ENCODE measurements around the gene G0S2. TPM values are rescaled to one million over a fixed set of nuclear protein-coding genes. Genes with fewer than 3 reads are reported as not detected.

The G0S2 gene
- total RNA-seq, 1 experiment from 2014 or later = 9.0 TPM

DNA sequence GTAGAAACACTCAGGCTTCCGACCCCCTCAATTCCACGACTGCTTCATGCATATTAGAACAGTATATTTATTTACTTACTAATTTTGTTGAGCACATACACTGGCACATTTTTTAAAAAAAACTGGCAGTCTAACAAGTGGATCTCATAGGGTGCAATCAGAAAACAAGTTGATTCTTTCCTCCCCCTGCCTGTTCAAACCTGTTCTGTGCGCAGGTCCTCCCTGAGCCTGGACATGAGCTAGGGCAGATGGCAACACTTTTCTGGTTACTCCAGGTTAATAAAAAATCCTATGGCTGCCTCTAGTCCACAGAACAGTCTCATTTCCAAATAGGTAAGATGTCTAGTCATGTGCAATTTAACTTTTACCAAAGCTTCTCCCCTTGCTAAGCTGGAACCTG, 48.1 kb downstream of the G0S2 start:
- Histone ChIP-seq H3K27me3 (replicated peaks; ENCODE audit: insufficient read depth, low read depth, low read length, poor library complexity) (no peaks in the 10 kb centered on the region), H3K4me1 (ENCODE audit: insufficient read depth, low read length, poor library complexity, severe bottlenecking) (peaks cover 4% of the 10 kb centered on the region), H3K9me3 (ENCODE audit: low read depth, low read length, poor library complexity, severe bottlenecking) (no peaks in the 10 kb centered on the region), H3K4me3 (ENCODE audit: low read depth, low read length, poor library complexity, severe bottlenecking) (no peak overlapping the region), H3K36me3 (ENCODE audit: insufficient read depth, low read length, poor library complexity, severe bottlenecking) (no peaks in the 10 kb centered on the region), H3K27ac (ENCODE audit: low read depth, low read length, poor library complexity, severe bottlenecking) (no peak overlapping the region)
- intact Hi-C loops (cut with micrococcal nuclease; ENCODE audit: unreplicated experiment) = no loop called here
- ChIA-PET POLR2A (ENCODE audit: low non-redundant PET) (no interaction called here), CTCF (no interaction called here)
- no peak for DNase-seq (ENCODE audit: low spot score)
- TF ChIP-seq EZH2 (IDR thresholded peaks at IDR 0.05; ENCODE audit: borderline replicate concordance, low read depth, low read length, poor library complexity, severe bottlenecking) = no peak
- TF ChIP-seq, protein P1, sequence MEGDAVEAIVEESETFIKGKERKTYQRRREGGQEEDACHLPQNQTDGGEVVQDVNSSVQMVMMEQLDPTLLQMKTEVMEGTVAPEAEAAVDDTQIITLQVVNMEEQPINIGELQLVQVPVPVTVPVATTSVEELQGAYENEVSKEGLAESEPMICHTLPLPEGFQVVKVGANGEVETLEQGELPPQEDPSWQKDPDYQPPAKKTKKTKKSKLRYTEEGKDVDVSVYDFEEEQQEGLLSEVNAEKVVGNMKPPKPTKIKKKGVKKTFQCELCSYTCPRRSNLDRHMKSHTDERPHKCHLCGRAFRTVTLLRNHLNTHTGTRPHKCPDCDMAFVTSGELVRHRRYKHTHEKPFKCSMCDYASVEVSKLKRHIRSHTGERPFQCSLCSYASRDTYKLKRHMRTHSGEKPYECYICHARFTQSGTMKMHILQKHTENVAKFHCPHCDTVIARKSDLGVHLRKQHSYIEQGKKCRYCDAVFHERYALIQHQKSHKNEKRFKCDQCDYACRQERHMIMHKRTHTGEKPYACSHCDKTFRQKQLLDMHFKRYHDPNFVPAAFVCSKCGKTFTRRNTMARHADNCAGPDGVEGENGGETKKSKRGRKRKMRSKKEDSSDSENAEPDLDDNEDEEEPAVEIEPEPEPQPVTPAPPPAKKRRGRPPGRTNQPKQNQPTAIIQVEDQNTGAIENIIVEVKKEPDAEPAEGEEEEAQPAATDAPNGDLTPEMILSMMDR (conservative IDR thresholded peaks at IDR 0.05; ENCODE audit: low read depth, low read length) = no peak
- no TSS peak for BruUV-seq (replicated peaks)

DNA sequence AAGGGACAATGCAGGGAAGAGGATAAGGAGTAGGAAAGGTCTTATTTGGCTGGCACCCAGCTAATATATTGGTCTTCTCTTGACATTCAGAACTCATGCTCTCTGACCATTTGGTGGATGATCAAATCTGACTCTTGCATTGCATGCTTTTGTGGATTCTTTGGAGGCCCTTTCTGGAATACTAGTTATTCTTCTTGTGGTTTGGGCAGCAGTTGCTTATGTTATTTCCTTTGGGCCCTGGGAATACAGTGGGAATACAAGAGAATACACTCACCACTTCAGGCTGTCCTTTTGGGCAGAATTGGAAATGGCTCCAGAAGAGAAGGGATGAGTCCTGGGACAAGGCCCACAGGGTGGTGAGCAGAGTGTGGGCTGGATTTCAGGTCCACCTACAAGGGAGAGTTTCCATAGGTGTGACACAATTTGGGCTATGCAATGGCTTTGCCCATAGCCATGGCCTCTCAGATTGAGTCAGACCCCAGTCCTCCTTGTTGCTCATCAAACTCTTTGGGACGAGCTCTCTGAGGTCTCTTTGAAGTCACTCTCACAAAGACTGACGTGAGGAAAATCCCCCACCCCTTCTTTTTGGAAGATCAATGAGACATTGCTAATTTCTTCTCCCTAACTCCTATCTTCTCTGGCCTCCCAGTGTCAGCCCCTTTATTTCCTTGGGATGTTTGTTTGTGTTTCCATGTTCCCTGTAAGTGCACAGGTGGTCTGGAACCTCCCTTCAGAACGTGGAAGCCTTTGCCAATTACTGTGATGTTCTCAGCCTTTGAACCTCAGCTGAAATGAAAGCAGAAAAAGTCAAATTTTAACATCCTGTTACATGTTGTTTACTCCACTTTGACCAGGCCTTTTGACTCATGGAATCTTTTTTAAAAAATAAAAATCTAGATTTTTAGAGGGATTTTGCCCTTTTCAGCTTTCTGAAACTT, 48.8 kb downstream of the G0S2 start:
- BruUV-seq (replicated peaks) = no TSS peak
- TF ChIP-seq EZH2 (IDR thresholded peaks at IDR 0.05; ENCODE audit: borderline replicate concordance, low read depth, low read length, poor library complexity, severe bottlenecking) = no peak
- TF ChIP-seq, protein P1 (conservative IDR thresholded peaks at IDR 0.05; ENCODE audit: low read depth, low read length) = no peak
- Histone ChIP-seq H3K27ac (ENCODE audit: low read depth, low read length, poor library complexity, severe bottlenecking) (no peak overlapping the region), H3K4me1 (ENCODE audit: insufficient read depth, low read length, poor library complexity, severe bottlenecking) (peaks cover 4% of the 10 kb centered on the region), H3K27me3 (replicated peaks; ENCODE audit: insufficient read depth, low read depth, low read length, poor library complexity) (no peaks in the 10 kb centered on the region), H3K4me3 (ENCODE audit: low read depth, low read length, poor library complexity, severe bottlenecking) (no peak overlapping the region), H3K9me3 (ENCODE audit: low read depth, low read length, poor library complexity, severe bottlenecking) (no peaks in the 10 kb centered on the region), H3K36me3 (ENCODE audit: insufficient read depth, low read length, poor library complexity, severe bottlenecking) (no peaks in the 10 kb centered on the region)
- POLR2A ChIA-PET (ENCODE audit: low non-redundant PET) = interaction anchor here (1.0 kb wide), 1 partner anchor 67 kb away, joined by 3 read pairs; no protein-coding TSS in a partner anchor
- intact Hi-C loops (cut with micrococcal nuclease; ENCODE audit: unreplicated experiment) = no loop called here
- no peak for DNase-seq (ENCODE audit: low spot score)
- CTCF ChIA-PET = no interaction called here

Other genes starting within 250 kb of the G0S2 start
- 18.6 and 21.2 TPM in 2 replicates for gene CAMK1G, start 91.7 kb upstream of the G0S2 start, total RNA-seq (2021)
- 8.1 and 12.7 TPM in 2 replicates for gene LAMB3, start 23.0 kb upstream of the G0S2 start, total RNA-seq (2021)
- gene HSD11B1, start 29.4 kb downstream of the G0S2 start, total RNA-seq (2021) = not detected in 2 replicates
- 1.2 and 1.6 TPM in 2 replicates for gene TRAF3IP3, start 80.6 kb downstream of the G0S2 start, total RNA-seq (2021)
- 4.2 and 5.0 TPM in 2 replicates for gene C1orf74, start 109.1 kb downstream of the G0S2 start, total RNA-seq (2021)
- 0.17 and 0.28 TPM in 2 replicates for gene IRF6, start 130.7 kb downstream of the G0S2 start, total RNA-seq (2021)
- gene UTP25, start 152.6 kb downstream of the G0S2 start, total RNA-seq (2021) = 8.9 and 11.5 TPM in 2 replicates

All from A673 (cell line).